H1 (cell line): ENCODE data around the gene TMEM30A. TPM values are rescaled to one million over a fixed set of nuclear protein-coding genes. Genes with fewer than 3 reads are reported as not detected.

Experiments used
- CTCF ChIA-PET: fragments of 300-600 bp; sonication (Branson Sonifier 250); formaldehyde crosslinking; loops from one replicate; lab custom pipeline; 2021; ENCODE audit not compliant: partially characterized antibody; lab: Charles Lee
- POLR2A ChIA-PET: fragments of 300-600 bp; sonication (Branson Sonifier 250); formaldehyde crosslinking; loops from one replicate; lab custom pipeline; 2021; ENCODE audit warnings: inconsistent platforms; ENCODE audit not compliant: partially characterized antibody; lab: Charles Lee
- DNase-seq, 2 experiments: peaks; one replicate each; pipeline versions ENCODE4 v3.0.0 to v3.0.0-alpha.2; 2010 to 2022; ENCODE audit warnings: low spot score in 2 of 2, low read depth in 1 of 2, mixed read lengths in 1 of 2
- FAIRE-seq: peaks from 2 replicates; lab custom pipeline; 2011; peaks lifted over from hg19 to GRCh38; lab: Jason Lieb, UNC
- H2AFZ ChIP-seq: 2 replicates; pipeline ENCODE4 v1.8.1; 2012; ENCODE audit warnings: low read length, inconsistent platforms
- H2AK5ac ChIP-seq: 2 replicates; pipeline ENCODE4 v1.6.1; 2013; ENCODE audit warnings: low read depth, low read length
- H2BK120ac ChIP-seq: replicated peaks from 2 replicates; pipeline ENCODE3; 2013; ENCODE audit warnings: low read depth, low read length, inconsistent platforms
- H2BK12ac ChIP-seq: 2 replicates; pipeline ENCODE4 v1.6.1; 2013; ENCODE audit warnings: low read depth, low read length
- H2BK15ac ChIP-seq: 2 replicates; pipeline ENCODE4 v1.6.1; 2013; ENCODE audit warnings: low read length
- H2BK20ac ChIP-seq: 2 replicates; pipeline ENCODE4 v1.6.1; 2013; ENCODE audit warnings: low read length
- H2BK5ac ChIP-seq: 2 replicates; pipeline ENCODE4 v1.6.1; 2013; ENCODE audit warnings: low read depth, low read length
- H3K14ac ChIP-seq: 2 replicates; pipeline ENCODE4 v1.6.1; 2013; ENCODE audit warnings: inconsistent platforms; ENCODE audit not compliant: insufficient read length
- H3K18ac ChIP-seq: 2 replicates; pipeline ENCODE4 v1.6.1; 2013; ENCODE audit warnings: low read length; ENCODE audit errors: extremely low read depth
- H3K23ac ChIP-seq: 2 replicates; pipeline ENCODE4 v1.6.1; 2013; ENCODE audit warnings: inconsistent platforms; ENCODE audit not compliant: insufficient read length
- H3K23me2 ChIP-seq: 2 replicates; pipeline ENCODE4 v1.6.1; 2013; ENCODE audit warnings: low read depth, low read length
- H3K27ac ChIP-seq: 2 replicates; pipeline ENCODE4 v1.6.1; 2011; ENCODE audit warnings: low read depth, low read length, inconsistent platforms
- H3K27me3 ChIP-seq, 4 experiments: replicated peaks in 1 of 4; 1 replicate in 1 of 4; 2 replicates in 3 of 4; pipeline versions ENCODE4 v1.6.1 to v1.8.1; 2011 to 2013; ENCODE audit warnings: low read length in 3 of 4, mild to moderate bottlenecking in 3 of 4, inconsistent platforms in 2 of 4, mixed read lengths in 2 of 4, moderate library complexity in 1 of 4; ENCODE audit not compliant: control insufficient read depth in 3 of 4, insufficient read depth in 3 of 4; ENCODE audit errors: extremely low read depth in 1 of 4
- H3K36me3 ChIP-seq, 4 experiments: 2 replicates each; pipeline versions ENCODE4 v1.6.1 to v1.8.1; 2011 to 2013; ENCODE audit warnings: mild to moderate bottlenecking in 4 of 4, low read length in 3 of 4, moderate library complexity in 2 of 4, control low read depth in 1 of 4, inconsistent platforms in 1 of 4; ENCODE audit not compliant: insufficient read depth in 4 of 4, control insufficient read depth in 2 of 4
- H3K4ac ChIP-seq: replicated peaks from 2 replicates; pipeline ENCODE3; 2013; ENCODE audit warnings: low read length, low read depth, mixed read lengths, inconsistent platforms; ENCODE audit not compliant: insufficient read length
- H3K4me1 ChIP-seq, 4 experiments: replicated peaks in 1 of 4; 1 replicate in 1 of 4; 2 replicates in 3 of 4; pipeline versions ENCODE4 v1.6.1 to v1.8.1; 2011 to 2013; ENCODE audit warnings: low read length in 3 of 4, inconsistent platforms in 2 of 4, mixed read lengths in 1 of 4; ENCODE audit not compliant: insufficient read depth in 4 of 4, control insufficient read depth in 3 of 4
- H3K4me2 ChIP-seq, 2 experiments: 2 replicates each; pipeline versions ENCODE4 v1.6.1 to v1.8.1; 2011 to 2013; ENCODE audit warnings: low read depth in 2 of 2, low read length in 2 of 2, control low read depth in 1 of 2, inconsistent platforms in 1 of 2, mild to moderate bottlenecking in 1 of 2; ENCODE audit not compliant: insufficient read depth in 1 of 2
- H3K4me3 ChIP-seq, 4 experiments: fragments of 200-600, 300-600 bp in 1 of 4; sonication (generic), shearing (Covaris generic), sonication (Bioruptor Twin) in 1 of 4; 2 replicates each; pipeline versions ENCODE4 v1.5.1 to v1.8.1; 2011 to 2016; ENCODE audit warnings: low read length in 4 of 4, low read depth in 3 of 4, control low read depth in 2 of 4, inconsistent platforms in 2 of 4, mild to moderate bottlenecking in 2 of 4, mixed read lengths in 1 of 4, moderate library complexity in 1 of 4; ENCODE audit not compliant: insufficient read depth in 2 of 4; ENCODE audit errors: extremely low read depth in 1 of 4
- H3K56ac ChIP-seq: replicated peaks from 2 replicates; pipeline ENCODE3; 2013; ENCODE audit warnings: low read depth, mild to moderate bottlenecking, mixed read lengths, low read length, inconsistent platforms; ENCODE audit not compliant: insufficient read length
- H3K79me1 ChIP-seq: 2 replicates; pipeline ENCODE4 v1.6.1; 2013; ENCODE audit warnings: low read depth, low read length, control low read depth
- H3K79me2 ChIP-seq, 2 experiments: 2 replicates each; pipeline versions ENCODE4 v1.6.1 to v1.8.1; 2012 to 2013; ENCODE audit warnings: low read length in 2 of 2, mild to moderate bottlenecking in 2 of 2, inconsistent platforms in 1 of 2; ENCODE audit not compliant: insufficient read depth in 2 of 2, control insufficient read depth in 1 of 2
- H3K9ac ChIP-seq, 4 experiments: replicated peaks in 1 of 4; 1 replicate in 1 of 4; 2 replicates in 3 of 4; pipeline versions ENCODE4 v1.6.1 to v1.8.1; 2011 to 2013; ENCODE audit warnings: low read depth in 3 of 4, low read length in 3 of 4, control low read depth in 2 of 4, mild to moderate bottlenecking in 2 of 4, moderate library complexity in 2 of 4, inconsistent platforms in 1 of 4; ENCODE audit errors: extremely low read depth in 1 of 4
- H3K9me3 ChIP-seq, 2 experiments: 2 replicates each; pipeline versions ENCODE4 v1.6.1 to v1.8.1; 2012 to 2013; ENCODE audit warnings: mild to moderate bottlenecking in 2 of 2, moderate library complexity in 2 of 2, control low read depth in 1 of 2, inconsistent platforms in 1 of 2, low read depth in 1 of 2, low read length in 1 of 2, mixed read lengths in 1 of 2; ENCODE audit not compliant: insufficient read depth in 2 of 2
- H4K20me1 ChIP-seq, 2 experiments: replicated peaks in 1 of 2; 2 replicates each; pipeline versions ENCODE3 to v1.8.1; 2011 to 2013; ENCODE audit warnings: inconsistent platforms in 2 of 2, low read length in 2 of 2, mild to moderate bottlenecking in 1 of 2; ENCODE audit not compliant: insufficient read depth in 2 of 2, control insufficient read depth in 1 of 2
- H4K5ac ChIP-seq: 2 replicates; pipeline ENCODE4 v1.6.1; 2013; ENCODE audit warnings: low read length, low read depth, mixed read lengths, inconsistent platforms; ENCODE audit not compliant: insufficient read length
- H4K8ac ChIP-seq: 2 replicates; pipeline ENCODE4 v1.8.0; 2013; ENCODE audit warnings: mild to moderate bottlenecking, moderate library complexity, low read length, inconsistent platforms; ENCODE audit not compliant: insufficient read depth; ENCODE audit errors: extremely low read depth
- H4K91ac ChIP-seq: replicated peaks from 2 replicates; pipeline ENCODE3; 2013; ENCODE audit warnings: low read length, mixed read lengths, inconsistent platforms; ENCODE audit not compliant: insufficient read length
- ASH2L ChIP-seq: fragments of 200-600, 300-600 bp; sonication (generic); IDR thresholded peaks from one replicate; pipeline ENCODE4 v1.7.1; 2017; ENCODE audit warnings: low read length
- BRCA1 ChIP-seq: IDR thresholded peaks from 2 replicates; pipeline ENCODE4 v1.6.1; 2012; ENCODE audit warnings: low read depth, low read length, improper control_type of control experiment
- CHD2 ChIP-seq: IDR thresholded peaks from 2 replicates; pipeline ENCODE4 v1.6.1; 2012; ENCODE audit warnings: low read length, improper control_type of control experiment
- EP300 ChIP-seq, 2 experiments: IDR thresholded peaks; 1 replicate in 1 of 2; 2 replicates in 1 of 2; pipeline ENCODE4 v1.6.1; 2011 to 2012; ENCODE audit warnings: low read depth in 2 of 2, low read length in 2 of 2, mild to moderate bottlenecking in 2 of 2, borderline replicate concordance in 1 of 2, inconsistent platforms in 1 of 2, moderate library complexity in 1 of 2
- HDAC2 ChIP-seq, 2 experiments: fragments of 300-600 bp in 1 of 2; sonication (generic) in 1 of 2; IDR thresholded peaks; 2 replicates each; pipeline ENCODE4 v1.6.1; 2011 to 2012; ENCODE audit warnings: low read depth in 2 of 2, low read length in 2 of 2, mild to moderate bottlenecking in 2 of 2, moderate library complexity in 2 of 2, borderline replicate concordance in 1 of 2, inconsistent platforms in 1 of 2
- HDAC6 ChIP-seq: IDR thresholded peaks from one replicate; pipeline ENCODE4 v1.7.1; 2012; ENCODE audit warnings: low read depth, mild to moderate bottlenecking, inconsistent platforms, low read length, moderate library complexity
- KDM4A ChIP-seq: IDR thresholded peaks from one replicate; pipeline ENCODE4 v1.7.1; 2012; ENCODE audit warnings: low read depth, mild to moderate bottlenecking, moderate library complexity, low read length, inconsistent platforms; ENCODE audit not compliant: severe bottlenecking
- NANOG ChIP-seq: IDR thresholded peaks from 2 replicates; pipeline ENCODE4 v1.6.1; 2011; ENCODE audit warnings: low read length, low read depth, mild to moderate bottlenecking, inconsistent platforms; ENCODE audit not compliant: insufficient read depth, poor library complexity, severe bottlenecking
- SAP30 ChIP-seq: fragments of 300-600 bp; sonication (generic); IDR thresholded peaks from 2 replicates; pipeline ENCODE4 v1.7.1; 2012; ENCODE audit warnings: low read length, moderate library complexity, mild to moderate bottlenecking, inconsistent platforms; ENCODE audit not compliant: insufficient read depth, insufficient replicate concordance
- SIX5 ChIP-seq: IDR thresholded peaks from 2 replicates; pipeline ENCODE4 v1.6.1; 2011; ENCODE audit warnings: mild to moderate bottlenecking, low read depth, low read length
- SP4 ChIP-seq: IDR thresholded peaks from 2 replicates; pipeline ENCODE4 v1.6.1; 2012; ENCODE audit warnings: low read length, inconsistent platforms
- SRF ChIP-seq: IDR thresholded peaks from 2 replicates; pipeline ENCODE4 v1.6.1; 2011; ENCODE audit warnings: mild to moderate bottlenecking, low read depth, low read length, moderate library complexity
- TCF12 ChIP-seq: IDR thresholded peaks from 2 replicates; pipeline ENCODE4 v1.6.1; 2011; ENCODE audit warnings: low read depth, mild to moderate bottlenecking, low read length
- TEAD4 ChIP-seq: IDR thresholded peaks from 2 replicates; pipeline ENCODE4 v1.6.1; 2012; ENCODE audit warnings: low read depth, low read length, inconsistent platforms, mixed read lengths
- WGBS, 2 experiments: shearing (Covaris generic) in 1 of 2; methylation state at CpG; one replicate each; pipeline versions ENCODE4 v1.1.6 to v1.1.7; 2013 to 2015; ENCODE audit warnings: low lambda C conversion rate in 2 of 2, mixed read lengths in 2 of 2, inconsistent platforms in 1 of 2, low coverage in 1 of 2, missing lambda C conversion rate in 1 of 2; ENCODE audit not compliant: insufficient replicate concordance in 2 of 2, insufficient coverage in 1 of 2, insufficient read length in 1 of 2; ENCODE audit errors: extremely low coverage in 1 of 2, missing lambda C conversion rate in 1 of 2; 5-methylcytosine and 5-hydroxymethylcytosine counted together
- polyA plus RNA-seq, 7 experiments: library from polyadenylated mRNA; depleted of rRNA in 3 of 7; stranded (reverse) in 5 of 7; unstranded in 2 of 7; fragments of >200 nt in 5 of 7; fragments of 200-250 nt in 2 of 7; gene quantifications; 1 replicate in 5 of 7; 2 replicates in 1 of 7; 4 replicates in 1 of 7; pipeline versions ENCODE4 v1.2.1 to v1.2.3, GENCODE V29; 2011 to 2013; ENCODE audit warnings: missing spikeins in 2 of 7, mixed read lengths in 2 of 7
- total RNA-seq: library from RNA; stranded (reverse); fragmentation: NEBNext Ultra II Directional; extraction: Animal tissue kit (Norgen Biotek cat#: 25700); gene quantifications from 2 replicates; pipeline ENCODE4 v1.2.1, GENCODE V29; 2021

The TMEM30A gene
- total and polyA plus RNA-seq, 2 of the 8 experiments (the other 6 are each of a cell fraction or from before 2014, with no cell fraction given) = 10.5 to 71.0 TPM

GRCh38 chr6:75215291-75215690 is 69.3 kb downstream of the TMEM30A start:
- FAIRE-seq = no peak
- no peak overlapping the region for H3K4ac ChIP-seq
- WGBS, 2 experiments = 90% methylated on average over 4 of the region's 4 CpGs; no CpG with 5 or more reads in 1 of the 2 experiments

More at GRCh38 chr6:75215291-75215690, 69.3 kb downstream of the TMEM30A start:
- Histone ChIP-seq H3K23ac (no peak overlapping the region), H3K4me1 (peaks cover 3 to 12% (median 9%) of the 10 kb centered on the region in 4 experiments; a peak in 5 of 7 replicates), H4K20me1 (no peaks in the 10 kb centered on the region), H4K91ac (no peak overlapping the region), H2AK5ac (no peak overlapping the region), H3K27ac (no peak overlapping the region), H3K23me2 (no peaks in the 10 kb centered on the region), H2BK12ac (0 out of 2 replicates have a peak overlapping the region, but pooled peaks have one; percentile 13), H3K79me1 (no peaks in the 10 kb centered on the region)
- CTCF ChIA-PET = no interaction called here
- no peak for TF ChIP-seq BRCA1
- no peak for TF ChIP-seq SRF
- TF ChIP-seq CHD2 = no peak
- TF ChIP-seq KDM4A = no peak
- TF ChIP-seq SIX5 = no peak
- TF ChIP-seq EP300 (IDR thresholded peaks at IDR 0.05; ENCODE audit: borderline replicate concordance in 1 of 2, low read depth in 2 of 2, low read length in 2 of 2) = no peak
- TF ChIP-seq TEAD4 = no peak
- no peak for TF ChIP-seq HDAC2 (IDR thresholded peaks at IDR 0.05; ENCODE audit: borderline replicate concordance in 1 of 2, low read depth in 2 of 2, low read length in 2 of 2)
- TF ChIP-seq HDAC6 = no peak
- TF ChIP-seq SAP30 = no peak
- TF ChIP-seq NANOG = no peak
- no peak for TF ChIP-seq ASH2L
- no peak for TF ChIP-seq SP4
- no peak for TF ChIP-seq TCF12
- TF ChIP-seq, all 59 proteins: peak for 0
- Histone ChIP-seq H2AFZ (no peak overlapping the region), H3K18ac (no peak overlapping the region), H2BK120ac (no peak overlapping the region), H2BK20ac (0 out of 2 replicates have a peak overlapping the region, but pooled peaks have one; percentile 53), H4K5ac (no peak overlapping the region), H3K36me3 (no peaks in the 10 kb centered on the region), H3K14ac (no peak overlapping the region), H3K79me2 (no peaks in the 10 kb centered on the region), H3K4me3 (no peak overlapping the region), H3K27me3 (no peaks in the 10 kb centered on the region), H2BK15ac (no peak overlapping the region), H3K9me3 (no peaks in the 10 kb centered on the region), H3K4me2 (no peak overlapping the region), H4K8ac (no peak overlapping the region), H3K9ac (no peak overlapping the region), H3K56ac (no peak overlapping the region), H2BK5ac (no peak overlapping the region)
- DNase-seq = no peak
- POLR2A ChIA-PET = no interaction called here
